HEK293 (cell line): ENCODE data around the gene URAD.

Experiments used
- CTCF ChIA-PET: fragments of 350-600 bp; formaldehyde crosslinking; extraction: SDS; loops from one replicate; lab custom pipeline; 2021; ENCODE audit warnings: antibody characterized with exemption; lab: Yijun Ruan, JAX
- POLR2A ChIA-PET: fragments of 300-600 bp; formaldehyde crosslinking; extraction: SDS; loops from one replicate; lab custom pipeline; 2020; ENCODE audit warnings: antibody characterized with exemption, inconsistent platforms; lab: Yijun Ruan, JAX
- H3K27ac ChIP-seq: fragments of 200-500 bp; sonication (Bioruptor generic); 2 replicates; pipeline ENCODE4 v1.5.1; 2014; ENCODE audit warnings: low read depth, low read length, control low read depth, inconsistent platforms; ENCODE audit errors: extremely low read depth
- H3K36me3 ChIP-seq, 2 experiments: fragments of 200-500 bp in 1 of 2; sonication (Bioruptor generic) in 1 of 2; 1 replicate in 1 of 2; 2 replicates in 1 of 2; pipeline ENCODE4 v1.5.1; 2014 to 2017; ENCODE audit warnings: inconsistent platforms in 2 of 2, low read length in 2 of 2; ENCODE audit not compliant: control insufficient read depth in 2 of 2, insufficient read depth in 1 of 2
- H3K4me1 ChIP-seq: fragments of 200-500 bp; sonication (Bioruptor generic); 2 replicates; pipeline ENCODE4 v1.5.1; 2014; ENCODE audit warnings: mild to moderate bottlenecking, low read length, inconsistent platforms; ENCODE audit not compliant: control insufficient read depth, insufficient read depth
- H3K4me3 ChIP-seq: 2 replicates; pipeline ENCODE4 v1.5.1; 2011; ENCODE audit warnings: low read depth, mild to moderate bottlenecking, control low read depth, low read length, moderate library complexity
- H3K9me3 ChIP-seq: fragments of 200-500 bp; sonication (Bioruptor generic); 2 replicates; pipeline ENCODE4 v1.5.1; 2014; ENCODE audit warnings: low read depth, low read length, inconsistent platforms; ENCODE audit not compliant: control insufficient read depth, insufficient read depth
- CTCF ChIP-seq: fragments of 450-650 bp; formaldehyde crosslinking; IDR thresholded peaks from 2 replicates; pipeline ENCODE4 v1.5.1; 2016; ENCODE audit warnings: missing biosample characterization, missing genetic modification characterization
- FEZF1 ChIP-seq: fragments of 450-650 bp; formaldehyde crosslinking; IDR thresholded peaks from 2 replicates; pipeline ENCODE4 v1.5.1; 2016; ENCODE audit warnings: missing biosample characterization, missing genetic modification characterization
- PRDM10 ChIP-seq: fragments of 450-650 bp; formaldehyde crosslinking; IDR thresholded peaks from 2 replicates; pipeline ENCODE4 v1.5.1; 2016; ENCODE audit warnings: missing biosample characterization, missing genetic modification characterization
- TSHZ1 ChIP-seq: fragments of 450-650 bp; formaldehyde crosslinking; IDR thresholded peaks from 2 replicates; pipeline ENCODE4 v1.5.1; 2016; ENCODE audit warnings: missing biosample characterization, missing genetic modification characterization, borderline replicate concordance
- ZBTB26 ChIP-seq: fragments of 450-650 bp; formaldehyde crosslinking; optimal IDR thresholded peaks from 2 replicates; pipeline ENCODE3; 2016; ENCODE audit warnings: missing biosample characterization, mild to moderate bottlenecking, missing genetic modification characterization
- ZBTB44 ChIP-seq: fragments of 450-650 bp; IDR thresholded peaks from 2 replicates; pipeline ENCODE4 v1.5.1; 2018; ENCODE audit warnings: missing biosample characterization, mild to moderate bottlenecking, missing genetic modification characterization
- ZBTB8A ChIP-seq: fragments of 450-650 bp; formaldehyde crosslinking; IDR thresholded peaks from 2 replicates; pipeline ENCODE4 v1.5.1; 2016; ENCODE audit warnings: missing biosample characterization, missing genetic modification characterization
- ZNF223 ChIP-seq: fragments of 450-650 bp; formaldehyde crosslinking; IDR thresholded peaks from 2 replicates; pipeline ENCODE4 v1.5.1; 2016; ENCODE audit warnings: missing biosample characterization, missing genetic modification characterization
- ZNF449 ChIP-seq: fragments of 450-650 bp; formaldehyde crosslinking; IDR thresholded peaks from 2 replicates; pipeline ENCODE4 v1.5.1; 2017; ENCODE audit warnings: missing biosample characterization, mild to moderate bottlenecking, missing genetic modification characterization, moderate library complexity
- ZNF830 ChIP-seq: fragments of 450-650 bp; IDR thresholded peaks from 2 replicates; pipeline ENCODE4 v1.5.0; 2018; ENCODE audit warnings: missing biosample characterization, missing genetic modification characterization, low read depth, mild to moderate bottlenecking, moderate library complexity
- ZNF837 ChIP-seq: fragments of 450-650 bp; formaldehyde crosslinking; IDR thresholded peaks from 2 replicates; pipeline ENCODE4 v1.5.1; 2016; ENCODE audit warnings: missing biosample characterization, missing genetic modification characterization

URAD gene

GRCh38 chr13:27960362-27961226 lies 27.9 kb downstream of the URAD start (continued):
- no peak for TF ChIP-seq TSHZ1 (tag by site-specific recombination)
- TF ChIP-seq CTCF = peak; percentile 13; the same call in 1 of the 2 replicates
- 0 out of 2 replicates have a peak, but pooled peaks have one; percentile 59 for TF ChIP-seq ZBTB8A (tag by site-specific recombination)
- no peak for TF ChIP-seq ZNF837
- TF ChIP-seq ZBTB26 = peak; percentile 42
- peak; percentile 9; the same call in 1 of the 2 replicates for TF ChIP-seq FEZF1 (tag by site-specific recombination)
- no peak for TF ChIP-seq ZNF830 (tag by site-specific recombination)

- Histone ChIP-seq H3K27ac (no peak overlapping the region), H3K36me3 (peaks cover 0 to 46% of the 10 kb centered on the region in 2 experiments; a peak in 2 of 3 replicates), H3K4me1 (no peaks in the 10 kb centered on the region; the same call in 1 of the 2 replicates), H3K4me3 (no peak overlapping the region)
- POLR2A ChIA-PET = no interaction called here
- CTCF ChIA-PET = interaction anchor here (0.7 to 13.6 kb wide), 3 partner anchors 19 to 132 kb away, joined by 3 to 206 read pairs (median 3); no protein-coding TSS in a partner anchor
- TF ChIP-seq ZNF223 (tag by site-specific recombination) (no peak), ZNF449 (tag by site-specific recombination) (0 out of 2 replicates have a peak, but pooled peaks have one; percentile 14), ZBTB44 (tag by site-specific recombination) (no peak), PRDM10 (tag by site-specific recombination) (peak; percentile 51; the same call in 1 of the 2 replicates)
- TF ChIP-seq, all 188 proteins: peak for 2
- no peaks in the 10 kb centered on the region for H3K9me3 ChIP-seq
Measured at GRCh38 chr13:27959976-27960361, 28.5 kb downstream of the URAD start.
